Measurements from ENCODE around the gene LIMS1. TPM values are rescaled to one million over a fixed set of nuclear protein-coding genes. Genes with fewer than 3 reads are reported as not detected.
"Not testable (repeated sequence)": the region's sequence is repeated elsewhere in the genome, so short reads cannot be mapped to it uniquely, and the experiment has no call there.

The LIMS1 gene
- total and polyA plus RNA-seq, 2 donors (not counting 3 experiments of a cell fraction or from before 2014, with no cell fraction given) = 153 to 229 TPM

GRCh38 chr2:108676522-108676921 lies 142.3 kb downstream of the LIMS1 start:
- CTCF ChIA-PET = interaction anchor here (1.9 kb wide), 1 partner anchor 40 kb away, joined by 6 read pairs; no protein-coding TSS in a partner anchor
- BruUV-seq (replicated peaks); dilution Hi-C loops (cut with MboI; ENCODE audit: extremely low pct_ligation_motif_present, low sequenced_read_pairs); H3K36me3 ChIP-seq (ENCODE audit: control insufficient read depth in 2 of 2, extremely low read depth in 1 of 2, insufficient read depth in 2 of 2, low read length in 2 of 2); H3K4me2 ChIP-seq (ENCODE audit: insufficient read depth, low read length); intact Hi-C loops (cut with micrococcal nuclease); H2AFZ ChIP-seq (ENCODE audit: low read depth, low read length); H3K79me2 ChIP-seq (ENCODE audit: control insufficient read depth, insufficient read depth, low read length); H3K9me3 ChIP-seq (replicated peaks; ENCODE audit: control insufficient read depth, insufficient read depth, low read length); H4K20me1 ChIP-seq (replicated peaks; ENCODE audit: control insufficient read depth, extremely low read depth, insufficient read depth, low read length); H3K9ac ChIP-seq (replicated peaks; ENCODE audit: extremely low read depth, insufficient read depth, low read length); H3K27me3 ChIP-seq (ENCODE audit: control insufficient read depth in 2 of 2, insufficient read depth in 2 of 2, low read length in 2 of 2); H3K4me3 ChIP-seq (replicated peaks in 1 of 3; ENCODE audit: insufficient read depth in 1 of 3, low read depth in 1 of 3, low read length in 3 of 3); H3K9me1 ChIP-seq (replicated peaks; ENCODE audit: control insufficient read depth, extremely low read depth, insufficient read depth, low read length); DNase-seq (ENCODE audit: low read depth, low spot score); FAIRE-seq; POLR2A ChIA-PET: not testable (repeated sequence)
- H3K4me1 ChIP-seq (ENCODE audit: control insufficient read depth, extremely low read depth, insufficient read depth, low read length) = peaks cover 28% of the 10 kb centered on the region
- H3K27ac ChIP-seq (ENCODE audit: insufficient read depth, low read depth, low read length) = peak overlapping the region; percentile 94

DNA sequence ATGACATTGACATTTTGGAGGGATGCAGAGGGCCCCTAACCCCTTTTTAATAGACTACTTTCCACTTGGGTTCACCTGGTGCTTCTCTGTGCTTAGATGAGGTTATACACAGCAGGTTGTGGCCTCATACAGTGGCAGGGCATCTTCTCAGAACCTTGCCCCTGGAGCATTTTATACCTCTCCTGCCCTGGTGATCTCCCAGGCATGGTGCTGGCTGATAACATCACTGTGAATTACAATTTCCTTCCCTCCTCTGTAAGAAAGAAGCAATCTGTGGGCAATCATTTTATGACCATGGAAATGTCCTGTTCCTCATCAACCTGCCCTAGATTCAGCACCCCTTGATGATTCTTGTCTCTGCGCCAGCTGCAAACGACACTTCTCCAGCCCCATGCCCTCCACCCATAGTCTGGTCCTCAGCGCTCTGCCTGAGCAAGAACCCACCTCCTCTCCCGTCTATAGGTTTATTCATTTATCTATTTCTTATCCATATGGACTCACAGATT lies 143.0 kb downstream of the LIMS1 start:
- CTCF ChIA-PET = interaction anchor here (1.9 kb wide), 1 partner anchor 41 kb away, joined by 6 read pairs; no protein-coding TSS in a partner anchor
- Histone ChIP-seq H3K4me1 (ENCODE audit: control insufficient read depth, extremely low read depth, insufficient read depth, low read length) (peaks cover 25% of the 10 kb centered on the region), H3K27ac (ENCODE audit: insufficient read depth, low read depth, low read length) (peak overlapping the region; percentile 94)
- H3K4me3 ChIP-seq (replicated peaks in 1 of 3; ENCODE audit: insufficient read depth in 1 of 3, low read depth in 1 of 3, low read length in 3 of 3); H3K9me1 ChIP-seq (replicated peaks; ENCODE audit: control insufficient read depth, extremely low read depth, insufficient read depth, low read length); FAIRE-seq; H3K4me2 ChIP-seq (ENCODE audit: insufficient read depth, low read length); H3K79me2 ChIP-seq (ENCODE audit: control insufficient read depth, insufficient read depth, low read length); intact Hi-C loops (cut with micrococcal nuclease); H3K9ac ChIP-seq (replicated peaks; ENCODE audit: extremely low read depth, insufficient read depth, low read length); H3K9me3 ChIP-seq (replicated peaks; ENCODE audit: control insufficient read depth, insufficient read depth, low read length); dilution Hi-C loops (cut with MboI; ENCODE audit: extremely low pct_ligation_motif_present, low sequenced_read_pairs); POLR2A ChIA-PET; BruUV-seq (replicated peaks); H3K36me3 ChIP-seq (ENCODE audit: control insufficient read depth in 2 of 2, extremely low read depth in 1 of 2, insufficient read depth in 2 of 2, low read length in 2 of 2); H3K27me3 ChIP-seq (ENCODE audit: control insufficient read depth in 2 of 2, insufficient read depth in 2 of 2, low read length in 2 of 2); H2AFZ ChIP-seq (ENCODE audit: low read depth, low read length); H4K20me1 ChIP-seq (replicated peaks; ENCODE audit: control insufficient read depth, extremely low read depth, insufficient read depth, low read length): not testable (repeated sequence)
- DNase-seq (ENCODE audit: low read depth, low spot score) = peak; percentile 59
- TF ChIP-seq GATA2 (IDR thresholded peaks at IDR 0.05; ENCODE audit: insufficient read depth, insufficient read length, low read depth, low read length) = peak; percentile 55

Measured in endothelial cell of umbilical vein (primary cell).